ENCODE results near the gene PAPOLA.

Gene PAPOLA

DNA sequence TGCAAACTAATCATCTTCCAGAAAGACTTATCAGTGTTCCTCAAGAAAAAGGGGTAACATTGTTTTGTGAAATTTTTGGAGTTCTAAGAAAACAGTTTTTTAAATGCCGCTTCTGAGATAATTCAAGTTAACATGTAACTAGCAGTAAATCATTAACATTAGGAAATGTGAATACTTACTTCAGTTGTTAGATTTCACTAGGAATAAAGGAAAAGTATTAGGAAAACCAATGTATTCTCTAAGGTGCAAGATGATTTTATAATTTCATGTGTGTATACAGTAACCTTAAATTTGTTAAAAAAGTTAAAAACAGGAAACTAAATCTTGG, 36.8 kb downstream of the PAPOLA start:
- H3K4me3 ChIP-seq (ENCODE audit: control insufficient read depth, low read depth, low read length), result no peak overlapping the region
- TF ChIP-seq, protein P1, sequence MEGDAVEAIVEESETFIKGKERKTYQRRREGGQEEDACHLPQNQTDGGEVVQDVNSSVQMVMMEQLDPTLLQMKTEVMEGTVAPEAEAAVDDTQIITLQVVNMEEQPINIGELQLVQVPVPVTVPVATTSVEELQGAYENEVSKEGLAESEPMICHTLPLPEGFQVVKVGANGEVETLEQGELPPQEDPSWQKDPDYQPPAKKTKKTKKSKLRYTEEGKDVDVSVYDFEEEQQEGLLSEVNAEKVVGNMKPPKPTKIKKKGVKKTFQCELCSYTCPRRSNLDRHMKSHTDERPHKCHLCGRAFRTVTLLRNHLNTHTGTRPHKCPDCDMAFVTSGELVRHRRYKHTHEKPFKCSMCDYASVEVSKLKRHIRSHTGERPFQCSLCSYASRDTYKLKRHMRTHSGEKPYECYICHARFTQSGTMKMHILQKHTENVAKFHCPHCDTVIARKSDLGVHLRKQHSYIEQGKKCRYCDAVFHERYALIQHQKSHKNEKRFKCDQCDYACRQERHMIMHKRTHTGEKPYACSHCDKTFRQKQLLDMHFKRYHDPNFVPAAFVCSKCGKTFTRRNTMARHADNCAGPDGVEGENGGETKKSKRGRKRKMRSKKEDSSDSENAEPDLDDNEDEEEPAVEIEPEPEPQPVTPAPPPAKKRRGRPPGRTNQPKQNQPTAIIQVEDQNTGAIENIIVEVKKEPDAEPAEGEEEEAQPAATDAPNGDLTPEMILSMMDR (IDR thresholded peaks at IDR 0.05; ENCODE audit: control insufficient read depth, insufficient read depth, low read depth, low read length, missing control alignments), result no peak
- DNase-seq (ENCODE audit: low read depth), result no peak

DNA sequence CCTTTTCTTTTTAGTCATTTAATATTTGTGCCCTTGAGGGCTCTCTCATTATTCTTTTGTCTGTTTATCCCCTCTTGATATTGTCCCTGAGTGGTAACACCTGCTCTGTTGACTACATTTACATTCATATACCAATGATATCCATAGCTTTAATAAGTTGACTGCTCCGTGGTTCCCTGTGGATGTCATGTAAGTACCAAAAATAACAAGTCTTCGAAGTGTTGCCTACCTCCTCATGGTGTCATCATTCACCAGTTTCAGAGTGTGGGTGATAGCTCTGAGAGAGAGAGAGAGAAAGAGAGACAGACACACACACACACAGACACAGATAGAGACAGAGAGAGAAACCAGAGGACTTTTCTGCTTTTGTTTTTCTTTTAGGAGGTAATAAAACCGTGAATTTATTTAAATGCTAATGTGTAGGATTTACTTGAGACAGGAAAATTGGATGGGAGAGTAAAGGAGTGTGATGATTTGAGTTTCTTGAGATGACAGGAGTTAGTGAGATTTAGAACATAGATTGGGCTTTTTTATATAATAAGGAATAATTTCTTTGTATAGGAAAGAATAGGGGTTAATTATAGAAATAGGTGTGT, 52.2 kb downstream of the PAPOLA start:
- TF ChIP-seq, protein P1 (IDR thresholded peaks at IDR 0.05; ENCODE audit: control insufficient read depth, insufficient read depth, low read depth, low read length, missing control alignments), result no peak
- DNase-seq (ENCODE audit: low read depth), result no peak
- no peak overlapping the region for H3K4me3 ChIP-seq (ENCODE audit: control insufficient read depth, low read depth, low read length)

DNA sequence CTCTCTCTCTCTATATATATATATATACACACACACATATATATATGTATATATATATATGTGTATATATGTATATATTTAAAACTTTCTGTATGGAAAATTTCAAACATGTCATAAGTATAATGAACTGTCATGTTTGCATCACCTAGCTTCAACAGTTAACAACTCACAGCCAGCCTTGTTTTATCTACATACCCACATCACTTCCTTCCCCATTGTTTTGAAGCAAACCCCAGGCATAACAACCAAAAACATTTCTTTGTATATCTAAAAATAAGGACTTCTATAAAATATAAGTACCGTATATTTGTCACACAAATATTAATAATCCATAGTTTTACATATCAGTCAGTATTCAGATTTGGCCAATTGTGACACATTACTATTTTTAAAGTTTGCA, 57.4 kb downstream of the PAPOLA start:
- no peak for DNase-seq (ENCODE audit: low read depth)
- TF ChIP-seq, protein P1 (IDR thresholded peaks at IDR 0.05; ENCODE audit: control insufficient read depth, insufficient read depth, low read depth, low read length, missing control alignments), result no peak
- H3K4me3 ChIP-seq (ENCODE audit: control insufficient read depth, low read depth, low read length), result no peak overlapping the region

DNA sequence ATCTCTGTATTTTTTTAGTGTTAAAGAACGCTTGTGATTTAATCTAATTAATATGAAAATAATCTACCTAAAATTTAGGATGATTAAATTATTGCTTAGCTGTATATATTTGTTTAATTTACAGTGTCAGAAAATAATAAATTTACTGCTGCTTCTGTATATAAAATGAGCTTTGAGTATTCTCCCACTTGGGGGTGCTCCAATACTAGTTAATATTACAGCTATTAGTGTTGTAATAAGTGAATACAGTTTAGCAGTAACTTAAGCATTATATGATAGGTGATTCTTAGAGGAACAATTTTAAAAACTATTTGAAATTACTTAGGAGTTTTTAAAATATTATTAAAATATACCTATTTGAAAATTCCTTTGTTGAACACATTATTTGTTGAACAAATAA, 62.2 kb downstream of the PAPOLA start:
- TF ChIP-seq, protein P1 (IDR thresholded peaks at IDR 0.05; ENCODE audit: control insufficient read depth, insufficient read depth, low read depth, low read length, missing control alignments), result no peak
- no peak for DNase-seq (ENCODE audit: low read depth)
- H3K4me3 ChIP-seq (ENCODE audit: control insufficient read depth, low read depth, low read length), result no peak overlapping the region

DNA sequence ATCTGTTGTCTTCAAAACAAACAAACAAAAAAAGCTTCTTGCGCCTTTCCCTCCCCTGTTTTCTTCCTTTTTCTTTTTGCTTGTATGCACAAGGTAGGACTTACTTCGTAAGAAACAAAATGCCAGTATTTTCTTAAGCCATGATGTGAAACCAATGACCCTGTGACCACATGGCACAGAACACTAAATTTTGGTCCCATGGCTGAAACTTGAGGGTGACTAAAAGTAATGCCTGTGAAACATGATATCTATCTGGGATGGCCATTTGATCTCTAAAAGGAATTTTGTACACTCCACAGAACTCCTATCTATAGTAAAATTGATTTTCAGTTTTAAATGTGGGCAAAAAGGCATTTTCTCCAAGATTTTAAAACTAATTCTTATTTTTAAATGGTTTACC, 63.6 kb downstream of the PAPOLA start:
- no peak overlapping the region for H3K4me3 ChIP-seq (ENCODE audit: control insufficient read depth, low read depth, low read length)
- no peak for DNase-seq (ENCODE audit: low read depth)
- TF ChIP-seq, protein P1 (IDR thresholded peaks at IDR 0.05; ENCODE audit: control insufficient read depth, insufficient read depth, low read depth, low read length, missing control alignments), result no peak

DNA sequence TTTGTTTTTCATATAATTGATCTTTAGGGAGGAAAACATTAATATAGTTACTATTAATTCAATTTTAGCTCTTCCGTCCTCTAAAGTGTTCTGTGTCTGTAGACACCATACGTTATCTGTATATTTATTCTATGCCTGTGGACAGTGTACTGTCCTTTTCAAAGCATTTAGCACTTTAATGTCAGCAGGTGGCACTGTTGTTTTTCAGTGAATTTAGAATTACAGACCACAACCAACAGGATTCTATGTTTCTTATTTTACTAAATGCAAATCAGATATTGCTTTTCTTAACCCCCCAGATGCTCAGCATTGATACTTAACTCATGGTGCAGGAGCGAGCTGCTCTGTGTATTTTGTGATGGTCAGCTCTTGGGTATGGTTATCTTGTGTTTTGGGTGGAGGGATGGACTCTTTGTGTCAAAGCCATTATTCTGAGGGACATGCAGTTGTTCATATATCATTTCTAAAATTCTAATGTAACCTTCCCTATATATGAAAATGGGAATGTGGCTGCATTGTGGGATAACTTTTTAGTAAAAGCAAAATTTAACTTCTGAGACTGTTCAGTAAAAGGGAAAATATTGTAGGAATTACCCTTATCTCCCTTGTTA, 65.2 kb downstream of the PAPOLA start:
- H3K4me3 ChIP-seq (ENCODE audit: control insufficient read depth, low read depth, low read length), result no peak overlapping the region
- TF ChIP-seq, protein P1 (IDR thresholded peaks at IDR 0.05; ENCODE audit: control insufficient read depth, insufficient read depth, low read depth, low read length, missing control alignments), result peak; percentile 57
- DNase-seq (ENCODE audit: low read depth), result no peak

Data from AG09309 (cell line).